ENCODE results near the gene TGM2. TPM values are rescaled to one million over a fixed set of nuclear protein-coding genes. Genes with fewer than 3 reads are reported as not detected.

TGM2 gene
- polyA plus RNA-seq, 1 donor: 31.8 TPM

GRCh38 chr20:38092915-38093314 lies 72.2 kb downstream of the TGM2 start:
- no peak for DNase-seq

DNA sequence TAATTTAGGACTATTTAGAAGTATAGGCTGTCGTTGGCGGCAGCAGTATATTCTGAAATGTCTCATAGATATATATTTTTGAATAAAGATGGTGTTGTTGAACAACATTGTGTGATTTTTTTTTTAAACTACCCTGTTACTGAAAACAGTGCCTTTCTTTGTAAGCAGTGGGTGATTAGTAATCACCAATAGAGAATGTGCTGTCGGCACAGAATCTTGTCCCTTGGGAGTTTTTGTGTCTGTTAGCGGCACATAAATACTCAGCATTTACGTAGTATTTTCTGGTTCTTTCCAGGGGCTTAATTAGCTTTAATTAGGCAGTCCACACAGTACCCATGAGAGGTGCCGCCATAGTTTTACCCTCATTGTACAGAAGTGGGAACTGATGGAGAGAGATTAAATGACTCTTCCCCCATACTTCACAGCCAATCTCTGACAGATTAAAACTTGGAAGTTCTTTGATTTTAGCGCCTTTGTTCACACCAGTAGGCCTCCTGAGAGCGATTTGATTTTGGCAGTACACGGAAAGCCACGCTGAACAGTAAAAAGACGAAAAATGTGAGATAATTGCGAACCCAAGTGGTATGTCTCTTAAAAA lies 72.7 kb downstream of the TGM2 start:
- no peak for DNase-seq

- no peak for DNase-seq
Observed at GRCh38 chr20:38091441-38092216, 73.4 kb downstream of the TGM2 start.

DNA sequence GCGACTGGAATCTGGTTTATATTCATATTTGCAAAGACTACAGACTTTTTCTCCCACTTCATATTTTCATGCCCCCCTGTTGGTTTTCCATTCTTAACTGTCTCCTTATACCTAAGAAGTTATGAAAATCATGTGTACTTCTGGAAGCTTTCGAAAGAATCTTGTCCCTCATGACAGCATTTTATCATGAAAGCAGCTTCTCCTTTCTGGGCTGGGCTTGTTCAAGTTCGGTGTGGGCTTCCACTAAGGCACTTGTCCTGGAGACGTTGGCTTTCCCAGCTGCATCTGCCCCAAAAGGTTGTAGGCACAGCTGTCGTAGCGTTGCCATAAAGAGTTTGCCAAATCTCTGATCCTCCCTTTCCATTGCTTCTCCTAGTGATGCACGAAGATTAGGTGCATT lies 75.0 kb downstream of the TGM2 start:
- no peak for DNase-seq

GRCh38 chr20:38089500-38089899 lies 75.6 kb downstream of the TGM2 start:
- DNase-seq: no peak

- DNase-seq: no peak
Observed at GRCh38 chr20:38085026-38085425, 80.0 kb downstream of the TGM2 start.

GRCh38 chr20:38084425-38084951 lies 80.6 kb downstream of the TGM2 start:
- DNase-seq: no peak

DNA sequence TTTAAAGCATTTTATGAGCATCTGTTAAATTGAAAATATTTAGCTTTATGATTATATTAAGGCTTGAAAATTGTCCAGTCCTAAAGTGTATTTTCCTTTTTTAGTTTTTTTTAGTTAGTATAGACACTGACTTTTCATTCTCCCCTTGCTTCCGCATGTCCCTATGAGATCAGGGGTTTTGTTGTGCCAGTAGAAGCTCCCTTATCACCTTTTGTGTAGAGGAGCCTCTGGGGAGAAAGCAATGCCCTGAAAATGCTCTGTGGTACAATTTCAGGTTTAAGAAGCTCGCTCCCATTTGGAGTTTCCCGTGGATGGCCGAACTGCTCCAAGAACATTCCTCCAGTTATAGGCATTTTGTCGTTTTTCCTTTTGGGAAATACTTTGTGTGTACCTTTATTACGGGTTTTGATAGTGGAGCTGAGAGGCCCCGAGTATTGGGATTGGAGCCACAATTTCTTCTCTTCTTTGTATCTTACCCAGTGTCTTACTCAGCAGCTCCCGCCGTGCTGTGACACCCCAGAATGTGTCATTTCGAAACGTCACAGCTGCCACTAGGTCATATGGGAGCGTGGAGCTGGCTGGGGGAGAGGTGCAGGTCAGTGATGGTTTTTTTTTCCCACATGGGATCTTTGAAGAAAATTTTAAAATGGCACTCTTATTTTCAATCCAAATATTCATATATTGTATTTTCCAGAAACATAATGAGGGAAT lies 81.6 kb downstream of the TGM2 start:
- DNase-seq: no peak

GRCh38 chr20:38082894-38083293 lies 82.2 kb downstream of the TGM2 start:
- no peak for DNase-seq

- no peak for DNase-seq
Observed at GRCh38 chr20:38081575-38081974, 83.5 kb downstream of the TGM2 start.

GRCh38 chr20:38079353-38079752 lies 85.7 kb downstream of the TGM2 start:
- DNase-seq: no peak

- DNase-seq: no peak
Observed at GRCh38 chr20:38078084-38078483, 87.0 kb downstream of the TGM2 start.

Other genes starting within 250 kb of the TGM2 start
- gene TTI1, start 131.8 kb downstream of the TGM2 start, polyA plus RNA-seq (ENCODE audit: insufficient read length): 38.4 TPM
- 43.6 TPM for gene RPRD1B, start 131.5 kb downstream of the TGM2 start, polyA plus RNA-seq (ENCODE audit: insufficient read length)
- 2.1 TPM for gene KIAA1755, start 95.5 kb upstream of the TGM2 start, polyA plus RNA-seq (ENCODE audit: insufficient read length)
- 0.32 TPM for gene BPI, start 138.9 kb upstream of the TGM2 start, polyA plus RNA-seq (ENCODE audit: insufficient read length)
- gene LBP, start 181.2 kb upstream of the TGM2 start, polyA plus RNA-seq (ENCODE audit: insufficient read length): 0.10 TPM

Measured in left kidney (tissue), 2 donors.